Measurements from ENCODE around the gene RIGI.
"Not testable (repeated sequence)": the region's sequence is repeated elsewhere in the genome, so short reads cannot be mapped to it uniquely, and the experiment has no call there.

RIGI gene

DNA sequence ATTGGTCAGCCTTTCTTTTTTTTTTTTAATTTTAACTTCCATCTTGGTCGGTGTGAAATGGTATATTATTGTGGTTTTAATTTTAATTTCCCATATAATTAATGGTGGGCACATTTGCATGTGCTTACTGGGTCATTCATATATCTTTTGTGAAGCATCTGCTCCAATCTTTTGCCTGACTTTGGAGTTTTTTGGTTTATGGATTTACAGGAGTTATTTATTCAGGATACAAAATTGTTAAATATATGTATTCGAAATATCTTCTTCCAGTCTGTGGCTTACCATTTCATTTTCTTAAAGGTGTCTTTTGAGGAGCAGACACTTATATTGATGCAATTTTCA, 682 bp upstream of the RIGI start:
- no peak for DNase-seq (ENCODE audit: low read depth in 2 of 2)

DNA sequence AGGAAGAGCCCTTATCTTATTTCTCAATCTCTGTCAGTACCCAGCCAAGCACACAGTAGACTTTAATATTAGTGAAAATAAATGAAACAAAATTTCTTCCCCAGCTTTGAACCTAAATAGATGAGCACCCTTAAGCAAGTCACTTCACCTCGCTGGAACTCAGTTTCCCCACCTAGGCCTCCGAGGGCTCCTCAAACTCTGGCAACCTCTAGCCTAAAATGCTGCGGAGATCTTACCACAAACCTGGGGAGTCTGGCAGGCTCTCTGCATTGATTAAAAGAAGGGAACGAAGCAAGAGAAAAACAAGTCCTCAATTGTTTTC, 326 bp downstream of the RIGI start:
- no peak for DNase-seq (ENCODE audit: low read depth in 2 of 2)

- no peak for DNase-seq (ENCODE audit: low read depth in 2 of 2)
Measured at GRCh38 chr9:32524892-32525708, 896 bp downstream of the RIGI start.

- not testable (repeated sequence) for DNase-seq (ENCODE audit: low read depth in 2 of 2)
Measured at GRCh38 chr9:32524558-32524891, 1.5 kb downstream of the RIGI start.

GRCh38 chr9:32523910-32524309, 2.1 kb downstream of the RIGI start:
- no peak for DNase-seq (ENCODE audit: low read depth in 2 of 2)

GRCh38 chr9:32518276-32518675, 7.7 kb downstream of the RIGI start:
- DNase-seq (ENCODE audit: low read depth in 2 of 2), result no peak

- DNase-seq (ENCODE audit: low read depth in 2 of 2), result no peak
Measured at GRCh38 chr9:32516241-32516640, 9.8 kb downstream of the RIGI start.

- DNase-seq (ENCODE audit: low read depth in 2 of 2), result no peak
Measured at GRCh38 chr9:32508728-32509127, 17.3 kb downstream of the RIGI start.

DNA sequence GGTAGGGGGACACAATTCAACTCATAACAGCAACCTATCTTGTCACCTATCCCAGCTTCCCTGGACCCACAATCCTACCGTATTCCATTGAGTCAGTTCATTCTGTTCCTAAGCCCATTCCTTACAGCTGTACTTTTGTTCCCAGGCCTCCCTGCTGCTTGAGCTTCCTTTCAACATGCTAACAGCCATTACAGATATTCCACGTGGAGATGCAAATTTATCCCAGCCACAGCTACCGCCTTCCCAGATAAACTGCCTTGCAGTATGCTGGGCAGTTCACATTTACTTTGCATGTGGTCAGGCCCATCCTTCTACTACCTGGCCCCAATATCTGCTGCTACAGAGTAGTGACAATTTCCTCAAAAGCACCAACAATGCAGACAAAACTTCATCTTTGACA, 23.0 kb downstream of the RIGI start:
- DNase-seq (ENCODE audit: low read depth in 2 of 2), result no peak

- DNase-seq (ENCODE audit: low read depth in 2 of 2), result no peak
Measured at GRCh38 chr9:32502464-32502863, 23.5 kb downstream of the RIGI start.

DNA sequence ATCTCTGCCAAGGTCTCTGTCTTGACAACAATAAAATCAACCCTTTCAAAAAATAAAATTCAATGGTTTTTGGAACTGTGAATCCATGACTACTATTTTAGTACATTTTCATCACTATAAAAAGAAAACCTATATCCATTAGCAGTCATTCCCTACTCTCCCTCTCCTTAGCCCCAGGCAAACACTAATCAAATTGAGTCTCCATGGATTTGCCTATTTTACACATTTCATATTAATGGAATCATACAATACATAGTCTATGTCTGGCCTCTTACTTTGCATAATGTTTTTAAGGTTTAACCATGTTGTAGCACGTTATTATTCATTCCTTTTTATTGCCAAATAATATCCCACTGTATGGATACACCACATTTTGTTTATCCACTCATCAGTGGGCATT, 24.1 kb downstream of the RIGI start:
- no peak for DNase-seq (ENCODE audit: low read depth in 2 of 2)

GRCh38 chr9:32500768-32501167, 25.2 kb downstream of the RIGI start:
- DNase-seq (ENCODE audit: low read depth in 2 of 2), result no peak

DNA sequence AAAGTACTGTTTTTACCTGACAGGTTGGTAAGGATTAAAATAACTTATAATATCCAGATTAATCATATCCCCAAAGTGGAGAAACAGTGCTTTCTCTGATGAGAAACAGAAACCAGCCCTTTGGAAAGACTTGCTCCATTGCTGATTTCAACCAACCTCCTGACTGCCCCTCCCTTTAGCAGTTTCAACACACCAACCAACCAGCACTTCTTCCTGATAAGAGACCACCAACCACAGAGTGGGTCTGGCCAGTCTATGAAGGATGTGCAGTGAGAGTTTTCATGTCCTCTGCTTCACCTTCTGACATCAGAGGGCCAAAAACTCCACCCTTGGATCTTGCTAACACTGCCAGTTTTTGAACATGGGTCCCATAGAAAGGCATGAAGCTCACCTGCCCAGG, 28.1 kb downstream of the RIGI start:
- DNase-seq (ENCODE audit: low read depth in 2 of 2), result no peak

DNA sequence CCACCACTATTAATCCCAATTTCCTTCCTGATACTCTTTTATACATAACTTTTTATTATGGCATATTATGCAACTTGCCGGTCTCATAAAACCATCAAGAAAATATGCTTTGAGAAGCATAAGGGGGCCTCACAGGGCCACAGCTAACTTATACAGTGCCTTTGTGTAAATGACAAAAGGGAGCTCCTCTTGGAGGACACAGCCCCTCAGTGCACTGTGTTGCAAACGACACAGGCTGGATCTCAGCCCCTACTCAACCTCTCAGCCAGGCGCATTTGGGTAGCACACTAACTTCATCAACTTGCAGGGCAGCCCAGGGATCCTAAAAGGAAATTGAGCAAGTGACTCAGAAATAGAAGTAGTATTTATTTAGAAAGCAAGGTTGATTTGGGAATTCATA, 35.4 kb downstream of the RIGI start:
- DNase-seq (ENCODE audit: low read depth in 2 of 2), result no peak

- DNase-seq (ENCODE audit: low read depth in 2 of 2), result no peak
Measured at GRCh38 chr9:32487981-32488380, 38.0 kb downstream of the RIGI start.

GRCh38 chr9:32486839-32487562, 39.0 kb downstream of the RIGI start:
- no peak for DNase-seq (ENCODE audit: low read depth in 2 of 2)

DNA sequence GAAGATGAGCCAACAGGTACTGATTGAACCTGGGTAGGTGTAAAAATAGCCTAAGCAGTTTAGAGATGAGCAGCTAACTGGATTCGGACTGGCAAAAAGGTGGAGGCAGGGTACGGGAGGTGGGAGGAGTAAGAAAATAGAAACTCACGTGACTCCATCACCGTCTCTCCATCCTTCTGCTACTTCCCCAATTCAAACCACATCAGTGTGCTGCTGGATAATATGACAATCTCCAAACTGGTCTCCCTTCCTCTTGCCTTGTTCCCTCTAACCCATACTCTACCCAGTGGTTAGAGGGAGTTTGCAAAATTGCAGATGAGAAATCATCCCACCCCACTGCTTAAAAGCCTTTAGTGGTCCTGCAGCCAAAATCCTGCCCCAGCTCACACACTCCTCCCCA, 42.7 kb downstream of the RIGI start:
- no peak for DNase-seq (ENCODE audit: low read depth in 2 of 2)
